NCI-H69 (cell line): ENCODE results near the gene SLC26A8.
"Not testable (repeated sequence)": the region's sequence is repeated elsewhere in the genome, so short reads cannot be mapped to it uniquely, and the experiment has no call there.

ENCODE experiments used
- DNase-seq: peaks from one replicate; lab custom pipeline; 2025; lab: John Stamatoyannopoulos, UW

Gene SLC26A8

DNA sequence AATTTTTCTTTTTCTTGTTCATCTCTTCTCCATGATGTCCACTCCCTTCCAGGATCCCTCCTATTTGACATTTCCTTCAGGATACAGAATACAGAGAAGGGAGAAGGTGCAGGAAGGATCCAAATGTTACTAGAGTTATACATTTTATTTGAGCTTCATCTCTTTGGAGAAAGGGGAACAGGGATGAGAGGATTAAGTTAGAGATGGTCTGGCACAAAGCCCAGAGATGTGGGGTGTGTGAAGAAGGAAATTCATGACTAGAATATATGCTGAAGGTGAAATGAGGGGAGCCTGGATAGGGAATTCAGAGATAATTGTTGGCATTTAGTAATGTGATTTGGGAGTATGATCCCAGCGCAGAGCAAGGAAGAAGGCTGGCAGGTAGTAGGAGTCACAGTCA, 81.1 kb downstream of the SLC26A8 start:
- no peak for DNase-seq

DNA sequence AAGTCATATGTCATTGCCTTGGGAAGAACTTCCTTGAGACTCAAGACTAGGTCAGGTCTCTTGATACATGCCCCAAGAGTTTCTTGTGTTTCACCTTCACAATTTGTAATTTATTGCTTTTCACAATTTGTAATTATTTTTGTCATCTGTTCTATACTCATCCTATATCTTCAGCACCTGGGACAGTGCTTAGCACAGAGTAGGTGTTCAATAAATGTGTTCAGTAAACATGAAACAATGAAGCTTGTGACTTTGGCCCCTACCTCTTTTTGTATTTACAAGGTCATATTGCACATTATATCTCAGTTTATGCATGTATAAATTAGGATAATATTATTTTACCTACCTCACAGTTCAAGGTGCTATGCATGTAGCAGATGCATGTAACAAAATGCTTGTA, 82.1 kb downstream of the SLC26A8 start:
- no peak for DNase-seq

DNA sequence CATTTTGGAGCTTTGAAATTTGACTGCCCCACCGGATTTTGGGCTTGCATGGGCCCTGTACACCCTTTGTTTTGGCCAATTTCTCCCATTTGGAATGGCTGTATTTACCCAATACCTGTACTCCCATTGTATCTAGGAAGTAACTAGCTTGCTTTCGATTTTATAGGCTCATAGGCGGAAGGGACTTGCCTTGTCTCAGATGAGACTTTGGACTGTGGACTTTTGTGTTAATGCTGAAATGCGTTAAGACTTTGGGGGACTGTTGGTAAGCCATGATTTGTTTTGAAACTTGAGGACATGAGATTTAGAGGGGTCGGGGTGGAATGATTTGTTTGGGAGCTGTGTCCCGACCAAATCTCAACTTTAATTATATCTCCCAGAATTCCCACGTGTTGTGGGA, 83.3 kb downstream of the SLC26A8 start:
- not testable (repeated sequence) for DNase-seq

DNA sequence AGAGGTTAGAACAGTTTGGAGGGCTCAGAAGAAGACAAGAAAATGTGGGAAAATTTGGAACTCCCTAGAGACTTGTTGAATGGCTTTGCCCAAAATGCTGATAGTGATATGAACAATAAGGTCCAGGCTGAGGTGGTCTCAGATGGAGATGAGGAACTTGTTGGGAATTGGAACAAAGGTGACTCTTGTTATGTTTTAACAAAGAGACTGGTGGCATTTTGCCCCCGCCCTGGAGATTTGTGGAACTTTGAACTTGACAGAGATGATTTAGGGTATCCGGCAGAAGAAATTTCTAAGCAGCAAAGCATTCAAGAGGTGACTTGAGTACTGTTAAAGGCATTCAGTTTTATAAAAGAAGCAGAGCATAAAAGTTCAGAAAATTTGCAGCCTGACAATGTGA, 84.4 kb downstream of the SLC26A8 start:
- DNase-seq = not testable (repeated sequence)

DNA sequence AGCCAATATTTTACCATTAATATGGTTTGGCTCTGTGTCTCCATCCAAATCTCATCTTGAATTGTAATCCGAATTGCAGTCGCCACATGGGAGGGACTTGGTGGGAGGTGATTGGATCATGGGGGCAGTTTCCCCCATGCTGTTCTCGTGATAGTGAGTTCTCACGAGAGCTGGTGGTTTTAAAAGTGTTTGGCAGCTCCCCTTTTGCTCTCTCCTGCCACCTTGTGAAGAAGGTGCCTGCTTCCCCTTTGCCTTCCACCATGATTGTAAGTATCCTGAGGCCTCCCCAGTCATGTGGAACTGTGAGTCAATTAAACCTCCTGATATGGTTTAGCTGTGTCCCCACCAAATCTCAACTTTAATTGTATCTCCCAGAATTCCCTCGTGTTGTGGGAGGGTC, 85.2 kb downstream of the SLC26A8 start:
- DNase-seq = not testable (repeated sequence)

DNA sequence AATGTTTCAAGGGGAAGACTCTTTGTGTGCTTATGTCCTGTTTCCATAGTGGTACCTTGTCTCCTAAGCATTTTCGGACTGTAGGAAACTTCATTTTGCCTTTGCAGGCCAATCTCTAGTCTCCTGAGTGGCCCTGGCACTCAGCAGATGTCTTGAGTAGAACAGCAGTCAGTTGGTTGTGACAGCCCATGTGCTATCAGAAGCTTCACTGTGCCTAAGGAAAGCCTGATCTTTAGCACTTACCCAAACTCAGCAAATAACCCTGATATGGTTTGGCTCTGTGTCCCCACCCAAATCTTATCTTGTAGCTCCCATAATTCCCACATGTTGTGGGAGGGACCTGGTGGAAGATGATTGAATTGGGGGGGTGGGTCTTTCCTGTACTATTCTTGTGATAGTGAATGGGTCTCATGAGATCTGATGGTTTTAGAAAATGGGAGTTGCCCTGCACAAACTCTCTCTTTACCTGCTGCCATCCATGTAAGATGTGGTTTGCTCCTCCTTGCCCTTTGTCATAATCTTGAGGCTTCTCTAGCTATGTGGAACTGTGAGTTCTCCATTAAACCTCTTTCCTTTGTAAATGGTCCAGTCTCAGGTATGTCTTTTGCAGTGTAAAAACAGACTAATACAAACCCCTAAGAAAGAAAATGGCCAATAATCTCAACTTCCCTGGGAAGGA, 87.6 kb downstream of the SLC26A8 start:
- no peak for DNase-seq

- no peak for DNase-seq
Measured at GRCh38 chr6:35935469-35935868, 89.0 kb downstream of the SLC26A8 start.

GRCh38 chr6:35933844-35934243, 90.6 kb downstream of the SLC26A8 start:
- DNase-seq = no peak

DNA sequence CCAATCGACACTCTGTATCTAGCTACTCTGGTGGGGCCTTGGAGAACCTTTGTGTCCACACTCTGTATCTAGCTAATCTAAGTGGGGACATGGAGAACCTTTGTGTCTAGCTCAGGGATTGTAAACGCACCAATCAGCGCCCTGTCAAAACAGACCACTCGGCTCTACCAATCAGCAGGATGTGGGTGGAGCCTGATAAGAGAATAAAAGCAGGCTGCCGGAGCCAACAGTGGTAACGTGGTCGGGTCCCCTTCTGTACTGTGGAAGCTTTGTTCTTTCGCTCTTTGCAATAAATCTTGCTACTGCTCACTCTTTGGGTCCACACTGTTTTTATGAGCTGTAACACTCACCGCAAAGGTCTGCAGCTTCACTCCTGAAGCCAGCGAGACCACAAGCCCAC, 92.6 kb downstream of the SLC26A8 start:
- DNase-seq = not testable (repeated sequence)

DNA sequence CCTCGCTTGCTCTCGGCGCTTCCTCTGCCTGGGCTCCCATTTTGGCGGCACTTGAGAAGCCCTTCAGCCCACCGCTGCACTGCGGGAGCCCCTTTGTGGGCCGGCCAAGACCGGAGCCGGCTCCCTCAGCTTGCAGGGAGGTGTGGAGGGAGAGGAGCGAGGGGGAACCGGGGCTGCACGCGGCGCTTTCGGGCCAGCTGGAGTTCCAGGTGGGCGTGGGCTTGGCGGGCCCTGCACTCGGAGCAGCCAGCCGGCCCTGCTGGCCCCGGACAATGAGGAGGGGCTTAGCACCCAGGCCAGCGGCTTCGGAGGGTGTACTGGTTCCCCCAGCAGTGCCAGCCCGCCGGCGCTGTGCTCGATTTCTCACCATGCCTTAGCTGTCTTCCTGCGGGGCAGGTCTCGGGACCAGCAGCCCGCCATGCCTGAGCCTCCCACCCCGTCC, 93.3 kb downstream of the SLC26A8 start:
- peak; percentile 64 for DNase-seq

- no peak for DNase-seq
Measured at GRCh38 chr6:35929601-35930000, 94.8 kb downstream of the SLC26A8 start.

DNA sequence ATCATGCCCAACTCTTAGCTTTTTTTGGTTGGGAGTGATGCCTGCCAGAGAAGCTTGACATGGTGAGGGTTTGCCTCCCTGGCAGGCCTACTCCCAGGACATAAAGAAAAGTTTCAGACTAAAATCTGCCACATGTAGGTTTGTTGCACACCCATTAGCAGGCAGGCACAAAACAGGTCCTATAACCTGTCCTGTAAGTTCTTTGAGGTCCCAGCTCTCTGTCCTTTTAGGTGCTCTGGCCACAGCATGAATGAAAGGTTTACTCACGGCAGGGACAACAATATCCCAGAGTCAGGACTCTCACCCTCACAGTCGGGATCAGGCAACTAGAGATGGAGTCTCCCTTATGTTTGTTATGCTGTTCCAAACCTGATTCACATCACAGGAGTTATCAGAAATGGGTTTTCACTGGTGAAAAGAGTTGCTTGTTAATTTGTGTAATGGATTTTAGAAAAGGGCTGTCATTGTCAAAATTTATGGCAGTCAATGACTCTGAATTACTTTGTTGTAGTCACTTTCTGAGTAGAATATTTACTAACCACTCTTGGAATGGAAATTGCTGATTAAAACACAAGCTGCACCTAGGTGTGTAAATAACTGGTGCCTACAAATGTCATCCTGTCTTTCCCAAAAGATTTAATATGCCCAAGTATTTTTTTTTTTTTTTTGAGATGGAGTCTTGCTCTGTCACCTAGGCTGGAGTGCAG, 97.8 kb downstream of the SLC26A8 start:
- no peak for DNase-seq

- peak; percentile 64 for DNase-seq
Measured at GRCh38 chr6:35925961-35926360, 98.5 kb downstream of the SLC26A8 start.

DNA sequence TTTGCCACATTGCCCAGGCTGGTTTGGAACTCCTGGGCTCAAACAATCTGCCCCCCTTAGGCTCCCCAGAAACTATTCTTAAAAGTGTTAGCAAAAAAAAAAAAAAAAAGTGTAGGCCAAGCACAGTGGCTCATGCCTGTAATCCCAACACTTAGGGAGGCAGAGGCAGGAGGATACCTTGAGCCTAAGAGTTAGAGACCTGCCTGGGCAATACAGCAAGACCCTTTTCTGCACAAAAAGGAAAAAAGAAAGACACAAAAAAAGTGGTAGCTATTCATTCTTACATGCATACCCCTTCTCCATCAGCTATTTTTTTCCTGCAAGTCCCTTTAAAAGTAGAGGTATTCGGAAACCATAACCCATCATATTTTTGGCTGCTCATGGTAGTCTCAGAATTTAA, 100.3 kb downstream of the SLC26A8 start:
- no peak for DNase-seq

GRCh38 chr6:35922139-35922554, 102.3 kb downstream of the SLC26A8 start:
- no peak for DNase-seq

GRCh38 chr6:35920793-35921732, 103.4 kb downstream of the SLC26A8 start, which contains the start of gene SRPK1:
SRPK1 (minus strand) TSS chr6:35921098; CDS start chr6:35921056, 42 bp downstream.
- DNase-seq = peak; percentile 98

GRCh38 chr6:35919827-35920751, 104.4 kb downstream of the SLC26A8 start:
- peak; percentile 73 for DNase-seq

DNA sequence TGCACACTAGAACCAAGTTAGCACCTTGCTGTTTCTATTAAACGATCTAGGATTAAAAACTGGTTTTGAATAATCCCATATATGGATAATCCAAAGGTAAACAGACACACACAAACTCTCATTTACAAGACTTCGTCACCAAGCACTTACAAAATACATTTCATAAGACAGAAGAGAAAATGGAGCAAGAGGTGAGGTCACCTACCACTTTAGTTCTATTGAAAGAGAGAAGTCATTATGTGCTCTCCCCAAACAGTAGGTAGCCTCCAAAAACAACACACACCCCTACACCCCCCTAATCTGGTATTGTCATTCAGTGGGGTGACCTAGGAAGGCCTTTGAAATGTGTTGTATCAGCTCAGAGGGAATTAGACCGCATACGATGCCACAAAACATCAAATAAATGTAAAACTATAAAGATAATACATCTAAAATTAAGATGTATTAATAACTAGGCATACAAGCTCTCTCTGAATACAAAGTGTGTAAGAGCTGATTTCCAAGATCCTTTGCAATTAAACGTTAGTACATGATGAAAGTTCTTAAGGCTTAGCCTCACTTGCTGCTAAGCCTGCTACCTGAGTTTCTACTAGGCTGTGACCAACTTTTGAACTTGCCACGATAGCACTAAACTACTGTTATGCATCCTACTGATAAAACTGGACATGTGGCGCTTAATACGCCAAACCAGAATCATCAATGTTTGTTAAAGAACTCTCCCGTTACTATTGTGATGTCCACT, 105.2 kb downstream of the SLC26A8 start:
- DNase-seq = peak; percentile 63

DNA sequence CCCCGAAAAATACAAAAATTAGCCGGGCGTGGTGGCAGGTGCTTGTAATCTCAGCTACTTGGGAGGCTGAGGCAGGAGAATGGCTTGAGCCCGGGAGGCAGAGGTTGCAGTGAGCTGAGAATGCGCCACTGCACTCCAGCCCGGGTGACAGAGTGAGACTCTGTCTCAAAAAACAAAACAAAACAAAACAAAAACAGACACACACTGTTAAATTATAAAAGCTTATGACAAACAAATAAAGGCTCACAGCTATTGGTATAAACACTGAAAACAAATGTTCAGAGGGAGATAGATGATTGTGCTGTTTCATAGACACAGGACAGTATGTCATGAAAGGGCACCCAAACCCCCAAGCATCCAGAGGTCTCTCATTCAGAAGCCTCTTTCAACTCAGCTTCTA, 107.5 kb downstream of the SLC26A8 start:
- not testable (repeated sequence) for DNase-seq

GRCh38 chr6:35916056-35916455, 108.4 kb downstream of the SLC26A8 start:
- DNase-seq = no peak

DNA sequence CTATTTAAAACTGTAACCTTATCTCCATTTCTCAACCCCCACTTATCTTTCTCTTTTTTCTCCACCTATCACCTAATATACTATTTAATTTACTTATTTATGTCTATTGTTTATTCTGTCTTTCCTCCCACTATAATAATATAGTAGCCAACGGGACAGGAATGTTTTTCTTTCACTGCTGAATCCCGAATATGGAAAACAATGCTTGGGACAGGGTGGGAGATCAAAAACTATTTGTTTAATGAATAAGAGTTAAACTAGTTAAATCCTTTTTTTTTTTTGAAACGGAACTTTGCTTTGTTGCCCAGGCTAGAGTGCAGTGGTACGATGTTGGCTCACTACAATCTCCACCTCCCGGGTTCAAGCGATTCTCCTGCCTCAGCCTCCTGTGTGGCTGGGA, 109.9 kb downstream of the SLC26A8 start:
- DNase-seq = no peak
